22Rv1 (cell line): ENCODE results near the gene UGDH.

Source experiments
- CTCF ChIP-seq: fragments of 450-650 bp; IDR thresholded peaks from 2 replicates; pipeline ENCODE4 v1.5.1; 2017; ENCODE audit warnings: mild to moderate bottlenecking
- ZFX ChIP-seq: fragments of 450-650 bp; IDR thresholded peaks from 2 replicates; pipeline ENCODE4 v1.6.1; 2017; ENCODE audit warnings: antibody characterized with exemption, borderline replicate concordance

- TF ChIP-seq CTCF (no peak), ZFX (no peak)
Measured at GRCh38 chr4:39466747-39467146, 60.5 kb downstream of the UGDH start.
